GM12878 (cell line): Measurements from ENCODE around the gene ZMIZ1. TPM values are rescaled to one million over a fixed set of nuclear protein-coding genes. Genes with fewer than 3 reads are reported as not detected.

Experiments used
- ATAC-seq: fragments of 200-7000 bp; cut with Tn5 transposase; 3 replicates; pipeline ENCODE4 v1.9.1; 2020; ENCODE audit warnings: mild to moderate bottlenecking, moderate library complexity
- BruUV-seq: library from RNA; stranded (reverse); fragments of 400-500 nt; replicated peaks from 2 replicates; lab custom pipeline; 2021; lab: Mats Ljungman, UMichigan
- CTCF ChIA-PET: fragments of 300-600 bp; sonication (Branson Sonifier 250); formaldehyde crosslinking; extraction: SDS; loops from one replicate; lab custom pipeline; 2021; ENCODE audit warnings: inconsistent platforms; lab: Yijun Ruan, JAX
- POLR2A ChIA-PET: fragments of 350-600 bp; formaldehyde crosslinking; extraction: SDS; loops from one replicate; lab custom pipeline; 2021; ENCODE audit warnings: inconsistent platforms; lab: Charles Lee
- RAD21 ChIA-PET: fragments of 300-600 bp; sonication (Branson Sonifier 250); formaldehyde crosslinking; loops from one replicate; lab custom pipeline; 2023; ENCODE audit warnings: antibody characterized with exemption; ENCODE audit not compliant: unreplicated experiment; lab: Charles Lee
- SMC1A ChIA-PET: fragments of 300-600 bp; sonication (Branson Sonifier 250); formaldehyde crosslinking; loops from one replicate; lab custom pipeline; 2023; ENCODE audit not compliant: unreplicated experiment, uncharacterized antibody; lab: Charles Lee
- DNase-seq: peaks from one replicate; pipeline ENCODE4 v3.0.0-alpha.2; 2011; ENCODE audit warnings: low read depth, low spot score
- FAIRE-seq: peaks from 3 replicates; lab custom pipeline; 2011; peaks lifted over from hg19 to GRCh38; lab: Jason Lieb, UNC
- H2AFZ ChIP-seq: 2 replicates; pipeline ENCODE4 v1.6.0; 2011; ENCODE audit warnings: low read depth, low read length, control low read depth; ENCODE audit not compliant: control insufficient read depth
- H3K27ac ChIP-seq: 2 replicates; pipeline ENCODE4 v1.5.1; 2011; ENCODE audit warnings: control low read depth; ENCODE audit not compliant: control insufficient read depth, insufficient read depth
- H3K27me3 ChIP-seq, 2 experiments: replicated peaks in 1 of 2; 2 replicates each; pipeline versions ENCODE4 v1.6.0 to v1.6.1; 2011; ENCODE audit warnings: low read length in 1 of 2; ENCODE audit not compliant: control insufficient read depth in 2 of 2, insufficient read depth in 2 of 2
- H3K36me3 ChIP-seq, 2 experiments: 2 replicates each; pipeline ENCODE4 v1.5.1; 2011; ENCODE audit warnings: low read length in 1 of 2; ENCODE audit not compliant: control insufficient read depth in 2 of 2, insufficient read depth in 2 of 2
- H3K4me1 ChIP-seq: 2 replicates; pipeline ENCODE4 v1.6.1; 2011; ENCODE audit warnings: mild to moderate bottlenecking, low read length, moderate library complexity, mixed read lengths; ENCODE audit not compliant: control insufficient read depth, insufficient read depth
- H3K4me2 ChIP-seq: 2 replicates; pipeline ENCODE4 v1.6.0; 2011; ENCODE audit warnings: control low read depth; ENCODE audit not compliant: control insufficient read depth, insufficient read depth
- H3K4me3 ChIP-seq: fragments of 200-600 bp; sonication (generic); 2 replicates; pipeline ENCODE4 v1.5.1; 2016
- H3K79me2 ChIP-seq: 2 replicates; pipeline ENCODE4 v1.6.0; 2011; ENCODE audit warnings: low read length; ENCODE audit not compliant: control insufficient read depth, insufficient read depth
- H3K9ac ChIP-seq: 2 replicates; pipeline ENCODE4 v1.8.0; 2011; ENCODE audit warnings: low read length, control low read depth, mixed read lengths; ENCODE audit not compliant: control insufficient read depth, insufficient read depth
- H3K9me3 ChIP-seq: replicated peaks from 3 replicates; pipeline ENCODE4 v1.5.1; 2011; ENCODE audit warnings: mild to moderate bottlenecking, low read length; ENCODE audit not compliant: control insufficient read depth, insufficient read depth
- H4K20me1 ChIP-seq: 2 replicates; pipeline ENCODE4 v1.6.0; 2011; ENCODE audit not compliant: control insufficient read depth, insufficient read depth
- BRCA1 ChIP-seq: IDR thresholded peaks from 2 replicates; pipeline ENCODE4 v1.6.1; 2011; ENCODE audit warnings: low read depth, low read length, improper control_type of control experiment
- EGR1 ChIP-seq, 2 experiments: IDR thresholded peaks; 1 replicate in 1 of 2; 2 replicates in 1 of 2; pipeline ENCODE4 v1.6.1; 2011 to 2012; ENCODE audit warnings: low read depth in 2 of 2, low read length in 2 of 2, borderline replicate concordance in 1 of 2, mild to moderate bottlenecking in 1 of 2, moderate library complexity in 1 of 2
- FOXM1 ChIP-seq: IDR thresholded peaks from 2 replicates; pipeline ENCODE4 v1.6.1; 2012; ENCODE audit warnings: low read depth, mild to moderate bottlenecking, inconsistent platforms, low read length, moderate library complexity
- HDAC2 ChIP-seq: fragments of 200-600 bp; sonication (generic); IDR thresholded peaks from 2 replicates; pipeline ENCODE4 v1.6.1; 2017
- KDM1A ChIP-seq: fragments of 200-600 bp; sonication (generic); IDR thresholded peaks from 2 replicates; pipeline ENCODE4 v1.6.1; 2016; ENCODE audit warnings: borderline replicate concordance
- RBBP5 ChIP-seq: fragments of 200-600 bp; sonication (generic); conservative IDR thresholded peaks from 2 replicates; pipeline ENCODE4 v1.6.1; 2016
- SMAD1 ChIP-seq: fragments of 450-650 bp; IDR thresholded peaks from 2 replicates; pipeline ENCODE4 v1.6.1; 2018; ENCODE audit warnings: mild to moderate bottlenecking, low read depth; ENCODE audit not compliant: partially characterized antibody
- SREBF2 ChIP-seq: IDR thresholded peaks from 2 replicates; pipeline ENCODE4 v1.6.1; 2012; ENCODE audit warnings: mild to moderate bottlenecking, low read length
- TCF7 ChIP-seq: IDR thresholded peaks from 2 replicates; pipeline ENCODE4 v1.6.1; 2014; ENCODE audit warnings: antibody characterized with exemption, borderline replicate concordance
- WGBS: methylation state at CpG from one replicate; pipeline ENCODE4 v1.1.6; 2016; ENCODE audit warnings: low lambda C conversion rate; ENCODE audit not compliant: insufficient replicate concordance, insufficient coverage; ENCODE audit errors: missing lambda C conversion rate; 5-methylcytosine and 5-hydroxymethylcytosine counted together
- in situ Hi-C: fragments of 300-500 bp; cut with MboI; formaldehyde crosslinking; loops from 9 replicates; pipeline ENCODE4 v1.14.3; 2018; ENCODE audit warnings: mixed read lengths
- intact Hi-C: fragments of 100-400 bp; cut with micrococcal nuclease; formaldehyde crosslinking; loops from one replicate; pipeline ENCODE4 v1.14.2; 2022; ENCODE audit not compliant: unreplicated experiment
- polyA plus RNA-seq, 11 experiments: library from polyadenylated mRNA; depleted of rRNA in 4 of 11; unstranded in 6 of 11; stranded (reverse) in 5 of 11; fragments of >200 nt; fragmentation: Nextera tagmentation in 4 of 11; fragmentation: Illumina TruSeq in 1 of 11; extraction: Ambion mirVana in 4 of 11; extraction: Trizol in 1 of 11; gene quantifications; 1 replicate in 1 of 11; 2 replicates in 10 of 11; pipeline versions ENCODE4 v1.2.1 to v1.2.3, GENCODE V29; 2011 to 2016; ENCODE audit warnings: inconsistent platforms in 2 of 11, missing spikeins in 2 of 11, low read depth in 1 of 11
- total RNA-seq, 4 experiments: library from RNA; depleted of rRNA in 3 of 4; stranded (reverse); fragments of >200 nt in 3 of 4; fragmentation: Illumina TruSeq in 1 of 4; extraction: Trizol in 1 of 4; gene quantifications; 2 replicates each; pipeline versions ENCODE4 v1.2.1 to v1.2.3, GENCODE V29; 2013 to 2021
- TF ChIP-seq, protein P1 (sequence below): IDR thresholded peaks from 2 replicates; pipeline ENCODE4 v1.6.1; 2012; ENCODE audit warnings: low read depth, low read length, improper control_type of control experiment
- TF ChIP-seq, protein P2 (sequence below): fragments of 450-650 bp; IDR thresholded peaks from 2 replicates; pipeline ENCODE4 v1.6.1; 2017; ENCODE audit warnings: mild to moderate bottlenecking, moderate library complexity
- TF ChIP-seq, protein P3 (sequence below): fragments of 450-650 bp; formaldehyde crosslinking; IDR thresholded peaks from 2 replicates; pipeline ENCODE4 v1.4.0; 2022; ENCODE audit warnings: mild to moderate bottlenecking, moderate library complexity

Gene ZMIZ1
- total and polyA plus RNA-seq, 10 of the 15 experiments (the other 5 are each of a cell fraction or from before 2014, with no cell fraction given): 3.1 to 82.3 (median 14.9) TPM

DNA sequence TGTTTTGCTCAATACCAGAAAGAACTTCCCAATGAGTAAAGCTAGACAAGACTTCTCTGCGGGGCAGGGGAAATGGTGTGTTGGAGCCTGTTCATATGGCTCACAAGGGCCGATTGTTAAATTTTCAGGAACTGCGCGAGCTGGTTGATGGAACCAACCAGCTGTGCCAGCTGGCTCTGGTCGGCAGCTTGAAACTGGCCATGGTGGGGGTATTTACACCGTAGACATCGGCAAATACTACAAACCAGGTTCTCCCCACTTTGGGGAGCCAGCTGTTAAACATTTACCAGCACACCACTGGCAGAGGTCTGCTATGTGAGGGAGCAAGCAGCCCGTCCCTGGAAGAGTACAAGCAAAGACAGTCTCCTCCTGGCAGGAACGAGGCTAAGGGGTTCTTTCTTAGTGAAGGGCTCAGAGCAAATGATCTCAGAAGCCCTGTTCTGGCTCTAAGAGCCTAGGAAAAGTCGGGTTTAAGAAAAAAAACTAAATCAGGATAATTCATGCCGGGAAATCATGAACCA, 8.8 kb upstream of the ZMIZ1 start:
- Histone ChIP-seq H3K27ac (no peak overlapping the region), H3K9me3 (no peaks in the 10 kb centered on the region), H2AFZ (no peak overlapping the region), H4K20me1 (no peaks in the 10 kb centered on the region), H3K4me2 (no peak overlapping the region), H3K9ac (no peak overlapping the region), H3K4me3 (no peak overlapping the region), H3K36me3 (no peaks in the 10 kb centered on the region), H3K27me3 (peaks cover 0 to 3% of the 10 kb centered on the region in 2 experiments; a peak in 2 of 4 replicates), H3K4me1 (no peaks in the 10 kb centered on the region), H3K79me2 (no peaks in the 10 kb centered on the region)
- FAIRE-seq: no peak
- SMC1A ChIA-PET: no interaction called here
- in situ Hi-C loops (no loop called here), intact Hi-C loops (no loop called here)
- 35% methylated on average over 11 of the region's 11 CpGs for WGBS
- DNase-seq: no peak
- RAD21 ChIA-PET: no interaction called here
- POLR2A ChIA-PET: no interaction called here
- no TSS peak for BruUV-seq
- CTCF ChIA-PET: interaction anchor here (0.8 kb wide), 1 partner anchor 200 kb away, joined by 3 read pairs; no protein-coding TSS in a partner anchor
- ATAC-seq: no peak
- no peak for TF ChIP-seq KDM1A
- no peak for TF ChIP-seq SREBF2
- TF ChIP-seq FOXM1: no peak
- no peak for TF ChIP-seq BRCA1
- no peak for TF ChIP-seq EGR1 (IDR thresholded peaks at IDR 0.05; ENCODE audit: borderline replicate concordance in 1 of 2, low read depth in 2 of 2, low read length in 2 of 2)
- TF ChIP-seq HDAC2: no peak
- TF ChIP-seq, protein P1, sequence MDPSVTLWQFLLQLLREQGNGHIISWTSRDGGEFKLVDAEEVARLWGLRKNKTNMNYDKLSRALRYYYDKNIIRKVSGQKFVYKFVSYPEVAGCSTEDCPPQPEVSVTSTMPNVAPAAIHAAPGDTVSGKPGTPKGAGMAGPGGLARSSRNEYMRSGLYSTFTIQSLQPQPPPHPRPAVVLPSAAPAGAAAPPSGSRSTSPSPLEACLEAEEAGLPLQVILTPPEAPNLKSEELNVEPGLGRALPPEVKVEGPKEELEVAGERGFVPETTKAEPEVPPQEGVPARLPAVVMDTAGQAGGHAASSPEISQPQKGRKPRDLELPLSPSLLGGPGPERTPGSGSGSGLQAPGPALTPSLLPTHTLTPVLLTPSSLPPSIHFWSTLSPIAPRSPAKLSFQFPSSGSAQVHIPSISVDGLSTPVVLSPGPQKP: no peak
- no peak for TF ChIP-seq TCF7
- TF ChIP-seq, protein P2, sequence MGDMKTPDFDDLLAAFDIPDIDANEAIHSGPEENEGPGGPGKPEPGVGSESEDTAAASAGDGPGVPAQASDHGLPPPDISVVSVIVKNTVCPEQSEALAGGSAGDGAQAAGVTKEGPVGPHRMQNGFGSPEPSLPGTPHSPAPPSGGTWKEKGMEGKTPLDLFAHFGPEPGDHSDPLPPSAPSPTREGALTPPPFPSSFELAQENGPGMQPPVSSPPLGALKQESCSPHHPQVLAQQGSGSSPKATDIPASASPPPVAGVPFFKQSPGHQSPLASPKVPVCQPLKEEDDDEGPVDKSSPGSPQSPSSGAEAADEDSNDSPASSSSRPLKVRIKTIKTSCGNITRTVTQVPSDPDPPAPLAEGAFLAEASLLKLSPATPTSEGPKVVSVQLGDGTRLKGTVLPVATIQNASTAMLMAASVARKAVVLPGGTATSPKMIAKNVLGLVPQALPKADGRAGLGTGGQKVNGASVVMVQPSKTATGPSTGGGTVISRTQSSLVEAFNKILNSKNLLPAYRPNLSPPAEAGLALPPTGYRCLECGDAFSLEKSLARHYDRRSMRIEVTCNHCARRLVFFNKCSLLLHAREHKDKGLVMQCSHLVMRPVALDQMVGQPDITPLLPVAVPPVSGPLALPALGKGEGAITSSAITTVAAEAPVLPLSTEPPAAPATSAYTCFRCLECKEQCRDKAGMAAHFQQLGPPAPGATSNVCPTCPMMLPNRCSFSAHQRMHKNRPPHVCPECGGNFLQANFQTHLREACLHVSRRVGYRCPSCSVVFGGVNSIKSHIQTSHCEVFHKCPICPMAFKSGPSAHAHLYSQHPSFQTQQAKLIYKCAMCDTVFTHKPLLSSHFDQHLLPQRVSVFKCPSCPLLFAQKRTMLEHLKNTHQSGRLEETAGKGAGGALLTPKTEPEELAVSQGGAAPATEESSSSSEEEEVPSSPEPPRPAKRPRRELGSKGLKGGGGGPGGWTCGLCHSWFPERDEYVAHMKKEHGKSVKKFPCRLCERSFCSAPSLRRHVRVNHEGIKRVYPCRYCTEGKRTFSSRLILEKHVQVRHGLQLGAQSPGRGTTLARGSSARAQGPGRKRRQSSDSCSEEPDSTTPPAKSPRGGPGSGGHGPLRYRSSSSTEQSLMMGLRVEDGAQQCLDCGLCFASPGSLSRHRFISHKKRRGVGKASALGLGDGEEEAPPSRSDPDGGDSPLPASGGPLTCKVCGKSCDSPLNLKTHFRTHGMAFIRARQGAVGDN: no peak
- TF ChIP-seq, protein P3, sequence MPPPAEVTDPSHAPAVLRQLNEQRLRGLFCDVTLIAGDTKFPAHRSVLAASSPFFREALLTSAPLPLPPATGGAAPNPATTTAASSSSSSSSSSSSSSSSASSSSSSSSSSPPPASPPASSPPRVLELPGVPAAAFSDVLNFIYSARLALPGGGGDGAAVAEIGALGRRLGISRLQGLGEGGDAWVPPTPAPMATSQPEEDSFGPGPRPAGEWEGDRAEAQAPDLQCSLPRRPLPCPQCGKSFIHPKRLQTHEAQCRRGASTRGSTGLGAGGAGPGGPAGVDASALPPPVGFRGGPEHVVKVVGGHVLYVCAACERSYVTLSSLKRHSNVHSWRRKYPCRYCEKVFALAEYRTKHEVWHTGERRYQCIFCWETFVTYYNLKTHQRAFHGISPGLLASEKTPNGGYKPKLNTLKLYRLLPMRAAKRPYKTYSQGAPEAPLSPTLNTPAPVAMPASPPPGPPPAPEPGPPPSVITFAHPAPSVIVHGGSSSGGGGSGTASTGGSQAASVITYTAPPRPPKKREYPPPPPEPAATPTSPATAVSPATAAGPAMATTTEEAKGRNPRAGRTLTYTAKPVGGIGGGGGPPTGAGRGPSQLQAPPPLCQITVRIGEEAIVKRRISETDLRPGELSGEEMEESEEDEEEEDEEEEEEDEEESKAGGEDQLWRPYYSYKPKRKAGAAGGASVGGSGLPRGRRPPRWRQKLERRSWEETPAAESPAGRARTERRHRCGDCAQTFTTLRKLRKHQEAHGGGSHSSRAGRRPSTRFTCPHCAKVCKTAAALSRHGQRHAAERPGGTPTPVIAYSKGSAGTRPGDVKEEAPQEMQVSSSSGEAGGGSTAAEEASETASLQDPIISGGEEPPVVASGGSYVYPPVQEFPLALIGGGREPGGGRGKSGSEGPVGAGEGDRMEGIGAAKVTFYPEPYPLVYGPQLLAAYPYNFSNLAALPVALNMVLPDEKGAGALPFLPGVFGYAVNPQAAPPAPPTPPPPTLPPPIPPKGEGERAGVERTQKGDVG (CRISPR knock-in tag): no peak
- TF ChIP-seq RBBP5: no peak
- no peak for TF ChIP-seq SMAD1
